Endometrium (tissue), 2 donors: Measurements from ENCODE around the gene ATF2.

Experiments used
- FAIRE-seq: peaks from 2 replicates; lab custom pipeline; 2012; peaks lifted over from hg19 to GRCh38; lab: Jason Lieb, UNC
- donor health status: control.
- donor health status: control.

Gene ATF2, protein sequence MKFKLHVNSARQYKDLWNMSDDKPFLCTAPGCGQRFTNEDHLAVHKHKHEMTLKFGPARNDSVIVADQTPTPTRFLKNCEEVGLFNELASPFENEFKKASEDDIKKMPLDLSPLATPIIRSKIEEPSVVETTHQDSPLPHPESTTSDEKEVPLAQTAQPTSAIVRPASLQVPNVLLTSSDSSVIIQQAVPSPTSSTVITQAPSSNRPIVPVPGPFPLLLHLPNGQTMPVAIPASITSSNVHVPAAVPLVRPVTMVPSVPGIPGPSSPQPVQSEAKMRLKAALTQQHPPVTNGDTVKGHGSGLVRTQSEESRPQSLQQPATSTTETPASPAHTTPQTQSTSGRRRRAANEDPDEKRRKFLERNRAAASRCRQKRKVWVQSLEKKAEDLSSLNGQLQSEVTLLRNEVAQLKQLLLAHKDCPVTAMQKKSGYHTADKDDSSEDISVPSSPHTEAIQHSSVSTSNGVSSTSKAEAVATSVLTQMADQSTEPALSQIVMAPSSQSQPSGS

GRCh38 chr2:175167792-175168563, at the start of gene ATF2:
ATF2 (minus strand) TSS chr2:175168203; CDS start chr2:175136443, 31,760 bp downstream.
- peak; percentile 100 for FAIRE-seq

DNA sequence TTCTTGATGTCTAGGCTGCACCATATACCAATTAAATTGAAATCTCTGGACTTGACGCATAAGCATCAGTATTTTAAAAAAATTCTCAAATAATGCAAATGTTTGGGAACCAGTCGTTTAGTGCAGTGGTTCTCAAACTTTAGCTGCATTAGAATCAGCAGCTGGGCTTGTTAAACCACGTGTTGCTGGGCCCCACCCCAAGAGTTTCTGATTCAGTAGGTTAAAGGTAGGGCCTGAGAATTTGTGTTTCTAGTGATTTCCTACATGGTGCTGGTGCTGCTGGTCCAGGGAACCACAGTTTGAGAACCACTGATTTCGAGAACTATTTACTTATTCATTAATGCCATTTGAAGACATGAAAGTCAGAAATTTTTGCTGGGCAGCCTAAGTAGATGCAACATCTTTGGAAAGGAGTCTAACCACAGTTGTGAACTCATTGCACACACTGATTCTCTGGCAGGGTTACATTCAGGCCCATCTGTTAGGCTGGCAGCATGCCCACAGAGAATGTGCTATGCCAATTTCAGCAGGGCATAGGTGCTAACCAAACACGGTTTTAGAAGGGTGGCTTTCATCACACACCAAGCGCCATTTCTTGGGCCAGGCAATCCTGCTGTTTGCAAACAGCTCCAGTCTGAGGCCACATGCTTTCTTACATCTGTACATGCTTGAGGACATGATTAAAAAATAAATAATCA, 39.9 kb upstream of the ATF2 start:
- FAIRE-seq: no peak

DNA sequence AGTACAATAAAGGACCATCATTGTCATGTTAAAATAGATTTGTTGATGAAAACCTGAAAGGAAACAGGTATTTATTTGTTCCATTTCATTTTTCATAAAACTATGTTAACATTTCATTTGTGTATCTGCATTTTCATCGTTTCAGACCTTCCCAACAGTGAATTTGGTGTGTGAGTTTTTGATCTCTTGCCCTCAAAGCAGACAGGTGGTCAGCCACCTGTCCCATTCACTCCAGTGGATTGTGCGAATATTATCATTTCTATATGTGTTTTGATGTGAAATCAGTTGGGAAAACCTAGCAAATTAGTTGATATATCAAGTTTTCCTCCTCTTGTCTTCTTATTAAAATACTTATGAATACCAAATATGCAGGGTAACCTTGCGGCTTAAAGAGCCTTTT, 38.9 kb upstream of the ATF2 start:
- no peak for FAIRE-seq

DNA sequence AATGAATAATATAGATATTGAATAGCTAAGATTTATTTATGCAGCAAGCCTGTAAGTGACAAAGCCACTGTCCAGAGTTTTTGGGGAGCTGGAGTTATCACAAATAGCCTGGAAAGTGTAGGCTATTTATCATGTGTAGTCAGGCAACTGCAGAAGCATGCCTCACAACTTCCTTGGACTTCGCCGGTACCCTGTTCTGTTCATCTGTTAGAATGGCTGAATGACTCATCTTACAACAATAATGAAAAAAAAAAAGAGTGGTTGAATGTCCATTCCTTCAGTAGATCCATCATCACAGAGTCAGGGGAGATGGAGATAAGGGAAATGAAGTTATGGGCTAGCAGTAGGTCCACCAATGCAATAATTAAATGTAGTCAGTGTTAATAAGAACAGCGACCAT, 37.5 kb upstream of the ATF2 start:
- FAIRE-seq: no peak

DNA sequence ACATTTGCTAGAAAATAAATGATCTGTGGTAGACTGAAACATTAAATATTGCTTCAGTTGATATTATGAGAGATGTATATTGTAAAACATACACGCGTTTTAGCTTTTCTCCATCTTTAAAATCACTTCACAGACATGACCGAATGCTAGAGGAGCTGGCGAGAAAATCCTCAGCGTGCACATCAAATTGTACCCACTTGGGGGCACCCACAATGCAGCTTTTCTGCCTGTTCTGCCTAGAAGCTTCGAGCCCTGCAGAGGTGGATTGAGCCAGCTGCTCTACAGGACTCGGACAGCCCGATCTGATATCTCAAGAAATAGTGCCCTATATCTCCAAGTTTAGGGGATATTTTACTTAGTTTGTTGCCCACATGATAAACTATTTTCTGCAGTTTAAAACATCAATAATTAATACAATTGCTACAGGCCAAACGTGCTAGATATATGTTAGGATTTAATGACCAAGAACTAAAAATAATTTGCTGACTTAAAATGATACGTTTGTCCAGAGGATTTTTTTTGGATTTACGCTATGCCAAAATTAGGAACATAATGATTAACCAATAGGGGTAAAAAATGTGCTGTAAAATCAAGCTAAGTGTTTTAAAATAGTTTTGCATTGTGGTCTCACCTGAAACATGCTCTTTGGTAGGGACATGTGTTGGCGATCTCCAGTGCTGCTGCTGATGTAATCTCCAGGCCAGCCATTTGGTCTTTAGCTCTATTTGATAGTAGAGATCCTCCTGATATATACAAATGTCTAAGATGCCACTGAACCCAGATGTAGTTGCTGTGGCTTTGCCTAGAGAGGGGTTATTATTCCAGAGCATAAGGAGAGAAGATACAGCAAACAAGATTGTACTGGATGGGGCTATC, 35.9 kb upstream of the ATF2 start:
- no peak for FAIRE-seq

- no peak for FAIRE-seq
These were observed 27.0 kb upstream of the ATF2 start for GRCh38 chr2:175195012-175195411.

- FAIRE-seq: no peak
These were observed 20.8 kb upstream of the ATF2 start for GRCh38 chr2:175188761-175189160.

GRCh38 chr2:175187378-175187777, 19.4 kb upstream of the ATF2 start:
- no peak for FAIRE-seq

DNA sequence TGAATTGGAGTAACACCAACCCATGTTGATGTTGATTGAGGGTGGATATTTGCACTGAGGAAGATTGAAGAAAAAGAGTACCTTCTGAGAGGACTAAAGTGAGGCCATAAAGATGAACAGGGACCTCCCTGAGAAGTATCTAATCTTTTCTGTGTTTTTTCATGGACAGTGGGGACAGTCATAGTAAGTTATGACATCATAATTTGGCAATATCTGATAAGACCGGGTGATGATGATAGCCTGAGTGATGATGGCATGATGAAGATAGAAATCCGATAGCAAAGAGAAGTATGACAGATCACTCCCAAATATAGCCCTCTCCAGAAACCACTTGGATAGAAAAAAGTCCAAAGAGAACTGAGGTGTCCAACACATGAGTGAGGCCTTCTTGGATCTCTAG, 15.7 kb upstream of the ATF2 start:
- FAIRE-seq: no peak

DNA sequence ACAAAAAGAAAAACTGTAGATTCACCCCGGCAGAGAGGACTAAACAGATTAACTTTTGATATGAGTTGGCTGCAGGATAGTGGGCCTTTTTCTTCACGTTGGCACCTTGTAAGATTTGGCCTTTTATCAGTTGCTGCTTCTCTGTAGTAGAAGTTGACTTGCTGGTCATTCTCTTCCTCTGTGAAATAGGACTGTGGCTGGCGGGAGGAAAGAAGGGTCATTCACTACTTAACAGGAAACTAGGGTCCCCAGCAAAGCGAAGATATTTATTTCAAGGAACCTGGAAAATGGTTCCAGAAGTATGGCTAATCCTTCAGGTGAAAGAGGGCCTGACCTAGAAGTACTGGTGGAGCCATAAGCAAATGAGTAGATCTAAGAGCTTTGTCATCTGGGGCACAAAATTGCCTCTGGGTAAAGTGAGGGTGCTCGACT, 13.9 kb upstream of the ATF2 start:
- no peak for FAIRE-seq

DNA sequence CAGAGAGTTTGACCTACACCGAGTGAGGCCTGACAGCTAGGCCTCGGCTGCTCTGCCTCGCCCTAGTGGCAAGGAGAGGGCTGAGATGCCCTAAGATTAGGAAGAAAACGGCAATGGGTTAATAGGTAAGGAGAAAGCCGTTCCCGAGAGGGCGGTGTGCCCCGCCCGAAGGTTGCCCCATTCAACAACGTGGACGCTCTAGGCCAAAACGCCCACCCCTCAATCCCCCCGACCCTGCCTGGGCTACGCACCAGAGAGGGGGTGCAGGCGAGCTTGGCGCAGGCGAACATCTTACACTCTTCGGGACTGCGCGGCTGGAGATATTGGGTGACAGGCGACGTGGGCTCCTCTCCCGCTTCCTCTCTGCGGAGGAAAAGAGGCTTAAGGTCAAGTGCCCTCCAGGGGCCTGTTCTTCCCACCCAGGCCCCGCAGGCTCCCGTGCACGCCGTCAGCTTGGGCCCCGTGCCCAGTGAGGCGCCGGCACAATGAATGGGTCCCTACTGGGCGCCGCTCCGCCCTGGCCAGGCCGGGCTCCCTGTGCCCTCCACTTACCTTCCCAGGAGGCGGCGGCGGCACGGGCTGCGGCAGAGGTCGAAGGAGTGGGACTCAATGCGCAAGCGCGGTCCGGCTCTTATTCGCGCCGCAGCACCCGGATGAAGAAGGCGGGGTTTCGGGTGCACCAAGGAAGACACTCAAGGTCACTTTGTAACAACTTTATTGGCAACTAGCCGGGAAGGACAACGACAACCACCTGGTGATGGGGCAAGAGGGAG, 13.3 kb upstream of the ATF2 start, which contains the start of gene ATP5MC3:
TSS of gene ATP5MC3 (minus strand) at position 607 of the 773 bp plus-strand sequence. CDS start at position 290, 317 bp downstream.
- FAIRE-seq: no peak

DNA sequence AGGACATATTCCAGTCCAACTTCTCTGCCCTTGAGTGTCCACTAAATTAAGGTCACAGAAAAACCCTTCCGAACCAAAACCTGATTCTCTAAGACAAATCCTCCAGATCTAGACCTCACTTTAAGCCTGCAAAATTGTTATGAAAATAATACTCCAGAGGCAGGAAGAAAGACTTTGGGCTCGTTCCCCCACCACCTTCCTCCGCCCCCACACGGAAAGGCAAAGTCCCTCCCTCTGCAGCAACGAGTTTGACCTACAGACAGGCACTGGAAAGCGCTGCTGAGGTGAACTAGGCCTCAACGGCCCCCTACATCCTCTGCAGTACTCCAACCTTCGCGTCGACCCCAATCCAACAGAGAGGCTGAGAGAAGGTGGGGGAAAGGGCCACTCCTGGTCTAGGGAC, 12.7 kb upstream of the ATF2 start:
- FAIRE-seq: no peak

DNA sequence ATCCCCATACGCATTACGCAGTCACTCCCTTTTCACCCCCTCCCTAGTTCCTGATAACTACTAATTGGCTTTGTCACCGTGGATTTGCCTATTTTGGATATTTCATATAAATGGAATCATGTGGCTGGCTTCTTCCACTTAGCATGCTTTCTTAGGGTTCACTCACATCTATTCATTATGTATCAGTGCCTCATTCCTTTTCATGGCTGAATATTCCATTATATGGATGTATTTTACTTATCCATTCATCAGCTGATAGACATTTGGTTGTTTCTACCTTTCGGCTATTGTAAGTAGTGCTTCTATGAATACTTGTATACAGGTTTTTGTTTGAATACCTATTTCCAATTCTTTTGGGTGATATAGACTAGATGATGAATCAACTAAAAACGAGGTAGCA, 8.6 kb upstream of the ATF2 start:
- no peak for FAIRE-seq

DNA sequence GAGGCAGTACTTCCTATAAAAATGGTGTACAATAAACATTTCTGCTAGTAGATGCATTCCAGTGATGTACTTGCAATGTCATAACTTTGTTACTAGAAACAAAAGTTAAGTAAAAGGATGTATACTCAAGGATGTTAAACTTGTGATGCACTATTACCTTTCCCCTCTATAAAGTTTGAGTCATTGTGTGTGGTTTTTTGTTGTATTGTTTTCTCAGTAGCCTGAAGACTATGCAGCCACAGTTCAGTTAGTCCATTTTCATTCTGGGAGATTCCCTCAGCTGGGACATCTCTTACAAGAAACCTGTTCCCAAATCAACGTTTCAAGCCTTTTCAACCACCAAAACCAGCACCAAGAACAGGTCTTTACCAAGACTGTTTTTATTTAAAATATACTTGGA, 7.9 kb upstream of the ATF2 start:
- FAIRE-seq: no peak

- FAIRE-seq: no peak
These were observed 7.3 kb upstream of the ATF2 start for GRCh38 chr2:175175320-175175719.

DNA sequence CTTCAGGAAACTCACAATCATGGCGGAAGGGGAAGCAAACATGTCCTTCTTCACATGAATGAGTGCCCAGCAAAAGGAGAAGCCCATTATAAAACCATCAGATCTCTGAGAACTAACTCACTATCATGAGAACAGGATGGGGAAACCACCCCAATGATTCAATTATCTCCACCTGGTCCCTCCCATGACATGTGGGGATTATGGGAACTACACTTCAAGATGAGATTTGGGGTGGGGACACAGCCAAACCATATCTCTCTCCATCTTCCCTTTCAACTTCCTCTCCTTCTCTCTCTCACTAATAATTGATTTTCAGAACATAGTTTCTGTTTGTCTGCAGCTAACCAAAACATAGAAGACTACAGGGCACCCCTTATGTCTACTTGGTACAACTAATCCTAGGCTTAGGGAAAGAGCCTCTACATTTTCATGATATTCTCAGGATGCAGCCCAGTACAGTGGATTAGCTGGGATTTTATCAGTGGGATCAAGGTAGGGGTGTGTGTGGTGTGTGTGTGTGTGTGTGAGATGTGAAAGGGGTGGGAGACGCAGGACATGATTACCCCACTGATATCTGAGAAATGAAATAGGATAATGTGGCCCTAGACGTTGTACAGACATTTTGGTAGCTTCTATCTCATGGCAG, 2.8 kb upstream of the ATF2 start:
- FAIRE-seq: no peak

DNA sequence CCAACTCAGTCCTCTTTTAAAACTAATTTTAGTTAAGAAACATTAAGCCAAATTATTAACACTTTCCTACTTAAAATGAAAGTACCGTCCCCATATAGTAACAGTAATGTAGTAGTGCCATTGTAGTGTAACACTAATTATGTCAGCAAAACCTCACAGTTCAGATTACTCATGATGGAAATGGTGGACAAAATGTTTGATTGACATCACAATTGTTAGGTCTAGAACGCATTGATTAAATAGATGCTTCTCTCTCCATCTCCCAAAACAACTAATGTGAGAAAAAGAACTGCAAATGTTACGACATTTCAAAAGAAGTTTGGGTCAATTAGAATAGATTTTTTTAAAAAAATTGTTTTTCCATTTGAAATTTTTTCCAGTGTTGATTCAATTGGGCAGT, 1.2 kb upstream of the ATF2 start:
- peak; percentile 15 for FAIRE-seq

GRCh38 chr2:175168564-175168945, 552 bp upstream of the ATF2 start:
- FAIRE-seq: no peak

DNA sequence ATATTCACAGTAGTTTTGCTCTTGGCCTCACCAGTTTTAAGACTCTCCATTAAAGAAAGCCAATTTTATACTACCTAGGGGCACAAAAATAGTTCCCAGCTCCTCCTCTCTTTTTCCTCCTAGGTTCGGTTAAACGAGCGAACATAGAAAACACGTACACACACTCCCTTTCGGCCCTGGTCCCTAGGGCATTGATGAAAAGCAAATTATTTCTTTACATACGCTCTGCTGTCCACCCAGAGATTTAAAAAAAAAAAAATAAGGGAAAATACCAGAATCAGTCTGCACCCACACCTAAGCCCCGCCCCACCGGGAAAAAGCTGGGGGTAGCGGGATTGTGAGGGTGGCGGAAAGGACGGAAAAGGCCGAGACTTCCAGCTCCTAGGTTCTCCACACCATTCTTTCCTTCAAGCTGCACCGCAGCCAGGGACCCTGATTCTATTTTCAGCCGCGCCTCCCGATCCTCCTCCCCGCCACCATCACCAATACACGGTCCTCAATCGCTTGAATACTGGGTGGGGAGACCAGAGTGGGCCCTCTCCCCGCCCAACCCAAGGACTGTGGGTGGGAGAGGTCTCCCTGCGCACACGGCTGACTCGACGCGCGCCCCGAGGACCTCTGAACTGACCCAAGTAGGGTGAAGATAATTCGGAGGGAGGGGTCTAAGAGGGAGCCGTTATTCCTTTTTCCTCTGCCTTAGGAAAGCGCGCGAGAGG, 769 bp downstream of the ATF2 start:
- FAIRE-seq: no peak
